Osteoblast (primary cell): ENCODE measurements around the gene AMPD3. TPM values are rescaled to one million over a fixed set of nuclear protein-coding genes. Genes with fewer than 3 reads are reported as not detected.

Experiments
- DNase-seq: peaks from one replicate; pipeline ENCODE4 v3.0.0; 2011; ENCODE audit warnings: low spot score, mixed read lengths; ENCODE audit not compliant: insufficient read length; ENCODE audit errors: missing footprints
- H2AFZ ChIP-seq: 2 replicates; pipeline ENCODE4 v1.6.0; 2011; ENCODE audit warnings: mild to moderate bottlenecking, low read length
- H3K27ac ChIP-seq: 2 replicates; pipeline ENCODE4 v1.5.1; 2011; ENCODE audit warnings: mild to moderate bottlenecking, low read depth, low read length, moderate library complexity
- H3K27me3 ChIP-seq: 2 replicates; pipeline ENCODE4 v1.6.0; 2012; ENCODE audit warnings: mild to moderate bottlenecking, control low read depth, inconsistent platforms, low read length, moderate library complexity; ENCODE audit not compliant: insufficient read depth
- H3K36me3 ChIP-seq: 2 replicates; pipeline ENCODE4 v1.5.1; 2011; ENCODE audit warnings: mild to moderate bottlenecking, low read length, control low read depth, moderate library complexity; ENCODE audit not compliant: insufficient read depth
- H3K4me1 ChIP-seq: 2 replicates; pipeline ENCODE4 v1.5.1; 2011; ENCODE audit warnings: mild to moderate bottlenecking, low read length, control low read depth, moderate library complexity; ENCODE audit not compliant: insufficient read depth
- H3K4me2 ChIP-seq: 2 replicates; pipeline ENCODE4 v1.6.0; 2011; ENCODE audit warnings: mild to moderate bottlenecking, low read length; ENCODE audit not compliant: insufficient read depth
- H3K4me3 ChIP-seq: fragments of 200-600 bp; sonication (generic); 3 replicates; pipeline ENCODE4 v1.5.1; 2012; ENCODE audit warnings: mild to moderate bottlenecking, low read length, inconsistent platforms; ENCODE audit not compliant: insufficient read depth
- H3K79me2 ChIP-seq: 2 replicates; pipeline ENCODE4 v1.6.0; 2012; ENCODE audit warnings: mild to moderate bottlenecking, low read length, control low read depth, inconsistent platforms; ENCODE audit not compliant: insufficient read depth
- H3K9me3 ChIP-seq: 2 replicates; pipeline ENCODE4 v1.5.1; 2011; ENCODE audit warnings: low read depth, low read length, control low read depth
- H4K20me1 ChIP-seq: 2 replicates; pipeline ENCODE4 v1.6.0; 2012; ENCODE audit warnings: mild to moderate bottlenecking, low read length, control low read depth; ENCODE audit not compliant: insufficient read depth
- CTCF ChIP-seq: IDR thresholded peaks from 2 replicates; pipeline ENCODE4 v1.5.1; 2011; ENCODE audit warnings: mild to moderate bottlenecking, low read depth, low read length, moderate library complexity; ENCODE audit errors: extremely low read depth
- total RNA-seq: library from RNA; depleted of rRNA; stranded (reverse); fragments of >200 nt; gene quantifications from 2 replicates; pipeline ENCODE4 v1.2.3, GENCODE V29; 2012

The AMPD3 gene
- total RNA-seq, 1 donor: 3.6 TPM

DNA sequence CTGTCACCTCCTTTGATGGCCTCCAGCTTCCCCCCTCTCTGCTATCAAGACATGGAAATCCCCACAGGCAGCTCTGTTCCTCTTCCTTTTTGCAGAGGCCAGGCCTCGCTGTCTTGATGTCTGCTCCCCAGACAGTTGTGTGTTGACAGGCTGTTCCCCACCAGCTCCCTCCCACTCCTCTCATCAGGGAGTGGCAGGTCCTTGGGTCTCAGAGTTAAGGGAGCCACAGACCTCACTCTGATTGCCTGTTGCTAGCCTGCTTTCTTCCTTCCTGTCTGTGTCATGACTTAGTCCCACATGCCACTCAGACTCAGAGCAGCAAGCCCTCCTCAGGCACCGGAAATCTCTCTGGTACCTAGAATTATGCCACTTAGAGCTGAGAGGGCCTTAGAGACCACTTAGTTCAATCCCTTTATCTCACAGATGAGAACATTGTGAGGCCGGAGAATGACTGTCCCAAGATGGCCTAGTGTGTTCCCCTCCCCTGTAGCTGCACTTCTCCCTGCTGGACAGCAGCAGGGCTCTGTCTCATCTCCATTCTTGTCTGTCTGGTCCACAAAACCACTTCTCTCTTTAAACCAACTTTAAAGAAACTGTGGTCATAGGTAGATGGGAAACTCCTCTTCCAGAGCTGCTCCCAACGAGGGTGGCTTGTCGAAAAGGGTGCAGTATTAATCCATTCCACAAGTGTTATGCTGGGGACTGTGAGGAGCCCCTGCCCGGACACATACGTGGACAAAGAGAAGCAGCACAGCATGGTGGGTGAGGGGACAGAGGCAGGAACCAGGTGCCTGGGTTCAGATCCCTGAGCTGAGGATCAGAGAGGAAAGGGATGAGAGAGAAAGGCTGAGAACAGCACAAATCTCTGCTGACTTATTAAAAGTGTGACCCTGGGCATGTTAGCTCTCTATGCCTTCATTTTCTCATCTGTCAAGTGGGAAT is 4.2 kb downstream of the AMPD3 start:
- Histone ChIP-seq H4K20me1 (peaks cover 6% of the 10 kb centered on the region), H3K4me3 (no peak overlapping the region)
- no peak for DNase-seq

GRCh38 chr11:10460611-10461275 is 5.7 kb downstream of the AMPD3 start:
- Histone ChIP-seq H3K79me2 (peaks cover 14% of the 10 kb centered on the region), H3K36me3 (peaks cover 5% of the 10 kb centered on the region), H3K4me2 (no peak overlapping the region), H3K27me3 (no peaks in the 10 kb centered on the region), H3K4me1 (peaks cover 8% of the 10 kb centered on the region), H3K9me3 (no peaks in the 10 kb centered on the region), H4K20me1 (peaks cover 6% of the 10 kb centered on the region), H2AFZ (no peak overlapping the region), H3K27ac (no peak overlapping the region), H3K4me3 (no peak overlapping the region)
- TF ChIP-seq CTCF: no peak
- no peak for DNase-seq

More for the DNA sequence above, 4.2 kb downstream of the AMPD3 start:
- Histone ChIP-seq H3K27me3 (no peaks in the 10 kb centered on the region), H3K4me2 (no peak overlapping the region), H3K79me2 (peaks cover 14% of the 10 kb centered on the region), H3K27ac (no peak overlapping the region), H3K4me1 (peaks cover 21% of the 10 kb centered on the region), H2AFZ (no peak overlapping the region), H3K9me3 (no peaks in the 10 kb centered on the region), H3K36me3 (peaks cover 5% of the 10 kb centered on the region)
- TF ChIP-seq CTCF: no peak

- Histone ChIP-seq H3K36me3 (peaks cover 5% of the 10 kb centered on the region), H3K9me3 (no peaks in the 10 kb centered on the region), H4K20me1 (peaks cover 6% of the 10 kb centered on the region), H3K27ac (no peak overlapping the region), H3K4me3 (no peak overlapping the region), H3K27me3 (no peaks in the 10 kb centered on the region), H3K4me2 (no peak overlapping the region), H2AFZ (no peak overlapping the region), H3K4me1 (peaks cover 2% of the 10 kb centered on the region), H3K79me2 (peaks cover 14% of the 10 kb centered on the region)
- DNase-seq: no peak
- TF ChIP-seq CTCF: no peak
Measured at GRCh38 chr11:10461276-10461790, 6.3 kb downstream of the AMPD3 start.

DNA sequence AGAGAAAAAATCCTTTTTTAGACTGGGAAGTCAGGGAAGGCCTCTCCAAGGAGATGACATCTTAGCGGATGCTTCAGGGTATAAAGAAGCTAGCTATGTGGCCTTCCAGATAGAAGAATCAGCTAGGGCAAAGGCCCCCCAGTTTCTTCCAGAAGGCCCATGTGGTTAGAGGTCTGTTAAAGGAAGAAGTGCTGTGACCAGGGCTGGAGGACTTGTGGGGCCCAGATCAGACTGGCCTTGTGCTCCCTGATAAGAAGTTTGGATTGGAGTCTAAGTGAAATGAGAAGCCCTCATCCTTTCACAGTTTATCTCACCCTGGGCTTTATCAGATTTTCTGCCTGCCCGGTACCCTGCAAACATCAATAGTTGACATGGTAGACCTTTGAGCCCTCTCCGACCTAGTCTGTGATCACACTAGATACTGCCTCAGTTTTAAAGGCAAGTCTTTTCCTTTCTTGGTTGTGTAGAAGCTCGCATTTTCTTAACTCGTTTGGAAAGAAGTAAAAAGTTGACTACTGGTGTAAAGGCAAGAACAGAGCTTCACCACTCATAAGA is 7.8 kb downstream of the AMPD3 start:
- peaks cover 6% of the 10 kb centered on the region for H4K20me1 ChIP-seq
- H3K27me3 ChIP-seq: no peaks in the 10 kb centered on the region
- H3K79me2 ChIP-seq: peaks cover 7% of the 10 kb centered on the region
- no peaks in the 10 kb centered on the region for H3K9me3 ChIP-seq
- H2AFZ ChIP-seq: no peak overlapping the region
- peaks cover 5% of the 10 kb centered on the region for H3K36me3 ChIP-seq
- TF ChIP-seq CTCF: no peak
- H3K27ac ChIP-seq: no peak overlapping the region
- H3K4me1 ChIP-seq: no peaks in the 10 kb centered on the region
- DNase-seq: no peak
- no peak overlapping the region for H3K4me3 ChIP-seq
- H3K4me2 ChIP-seq: no peak overlapping the region
